ENCODE data around the gene SUGCT. TPM values are rescaled to one million over a fixed set of nuclear protein-coding genes. Genes with fewer than 3 reads are reported as not detected.

The SUGCT gene
- total and polyA plus RNA-seq, 2 of the 8 experiments (the other 6 are each of a cell fraction or from before 2014, with no cell fraction given): 2.8 to 5.4 TPM

- DNase-seq (ENCODE audit: low read depth in 1 of 2, low spot score in 2 of 2) (no peak), FAIRE-seq (no peak)
- H2BK12ac ChIP-seq (ENCODE audit: low read depth, low read length): no peak overlapping the region
- no peak overlapping the region for H3K4me3 ChIP-seq (ENCODE audit: extremely low read depth in 1 of 4, insufficient read depth in 2 of 4, low read depth in 3 of 4, low read length in 4 of 4)
- no peak overlapping the region for H4K8ac ChIP-seq (ENCODE audit: extremely low read depth, insufficient read depth, low read length)
- no peak overlapping the region for H3K4me2 ChIP-seq (ENCODE audit: insufficient read depth in 1 of 2, low read depth in 2 of 2, low read length in 2 of 2)
- no peaks in the 10 kb centered on the region for H3K27me3 ChIP-seq (replicated peaks in 1 of 4; ENCODE audit: control insufficient read depth in 3 of 4, extremely low read depth in 1 of 4, insufficient read depth in 3 of 4, low read length in 3 of 4)
- no peak overlapping the region for H2BK20ac ChIP-seq (ENCODE audit: low read length)
- H4K5ac ChIP-seq (ENCODE audit: insufficient read length, low read depth, low read length): no peak overlapping the region
- H3K56ac ChIP-seq (replicated peaks; ENCODE audit: insufficient read length, low read depth, low read length): no peak overlapping the region
- ChIA-PET CTCF (ENCODE audit: partially characterized antibody) (interaction anchor here (1.3 kb wide), 1 partner anchor 14 kb away, joined by 5 read pairs; no protein-coding TSS in a partner anchor), POLR2A (ENCODE audit: partially characterized antibody) (no interaction called here)
- no peaks in the 10 kb centered on the region for H3K9me3 ChIP-seq (ENCODE audit: insufficient read depth in 2 of 2, low read depth in 1 of 2, low read length in 1 of 2)
- no peaks in the 10 kb centered on the region for H3K23me2 ChIP-seq (ENCODE audit: low read depth, low read length)
- H3K79me2 ChIP-seq (ENCODE audit: control insufficient read depth in 1 of 2, insufficient read depth in 2 of 2, low read length in 2 of 2): no peaks in the 10 kb centered on the region
- H3K36me3 ChIP-seq (ENCODE audit: control insufficient read depth in 2 of 4, insufficient read depth in 4 of 4, low read length in 3 of 4): no peaks in the 10 kb centered on the region
- no peak overlapping the region for H3K27ac ChIP-seq (ENCODE audit: low read depth, low read length)
- no peak overlapping the region for H3K14ac ChIP-seq (ENCODE audit: insufficient read length)
- H3K79me1 ChIP-seq (ENCODE audit: low read depth, low read length): no peaks in the 10 kb centered on the region
- H3K18ac ChIP-seq (ENCODE audit: extremely low read depth, low read length): no peak overlapping the region
- H3K4ac ChIP-seq (replicated peaks; ENCODE audit: insufficient read length, low read depth, low read length): no peak overlapping the region
- H2BK5ac ChIP-seq (ENCODE audit: low read depth, low read length): no peak overlapping the region
- no peak overlapping the region for H2AK5ac ChIP-seq (ENCODE audit: low read depth, low read length)
- H2BK120ac ChIP-seq (replicated peaks; ENCODE audit: low read depth, low read length): no peak overlapping the region
- no peak overlapping the region for H3K9ac ChIP-seq (replicated peaks in 1 of 4; ENCODE audit: extremely low read depth in 1 of 4, low read depth in 3 of 4, low read length in 3 of 4)
- H2AFZ ChIP-seq (ENCODE audit: low read length): no peak overlapping the region
- H3K4me1 ChIP-seq (replicated peaks in 1 of 4; ENCODE audit: control insufficient read depth in 3 of 4, insufficient read depth in 4 of 4, low read length in 3 of 4): no peaks in the 10 kb centered on the region
- no peak overlapping the region for H4K91ac ChIP-seq (replicated peaks; ENCODE audit: insufficient read length, low read length)
- H2BK15ac ChIP-seq (ENCODE audit: low read length): no peak overlapping the region
- WGBS, 2 experiments (ENCODE audit: extremely low coverage in 1 of 2, insufficient coverage in 1 of 2, insufficient read length in 1 of 2, insufficient replicate concordance in 2 of 2, low coverage in 1 of 2, low lambda C conversion rate in 2 of 2, missing lambda C conversion rate in 1 of 2): 95% methylated on average over 1 of the region's 1 CpG; no CpG with 5 or more reads in 1 of the 2 experiments
- H3K23ac ChIP-seq (ENCODE audit: insufficient read length): no peak overlapping the region
- no peaks in the 10 kb centered on the region for H4K20me1 ChIP-seq (replicated peaks in 1 of 2; ENCODE audit: control insufficient read depth in 1 of 2, insufficient read depth in 2 of 2, low read length in 2 of 2)
- TF ChIP-seq HDAC2 (IDR thresholded peaks at IDR 0.05; ENCODE audit: borderline replicate concordance in 1 of 2, low read depth in 2 of 2, low read length in 2 of 2) (no peak), HDAC6 (IDR thresholded peaks at IDR 0.05; ENCODE audit: low read depth, low read length) (no peak), KDM1A (IDR thresholded peaks at IDR 0.05; ENCODE audit: borderline replicate concordance, low read length) (no peak), JUN (IDR thresholded peaks at IDR 0.05; ENCODE audit: low read depth, low read length) (no peak), ASH2L (IDR thresholded peaks at IDR 0.05; ENCODE audit: low read length) (no peak), TEAD4 (IDR thresholded peaks at IDR 0.05; ENCODE audit: low read depth, low read length) (no peak)
Observed at GRCh38 chr7:40879941-40880543, 745.2 kb downstream of the SUGCT start.
